HG03558 (cell line): ENCODE results near the gene VASH2.

Experiments
- ATAC-seq: cut with Tn5 transposase; IDR thresholded peaks from one replicate; pipeline ENCODE4 v1.9.1; 2021; ENCODE audit warnings: moderate number of reproducible peaks; ENCODE audit not compliant: unreplicated experiment; ENCODE audit errors: extremely low read depth

Gene VASH2

GRCh38 chr1:212928323-212929291 is 21.7 kb upstream of the VASH2 start:
- ATAC-seq = peak; percentile 62

- no peak for ATAC-seq
Observed at GRCh38 chr1:212930986-212931678, 19.2 kb upstream of the VASH2 start.

GRCh38 chr1:212933815-212934471 is 16.4 kb upstream of the VASH2 start:
- ATAC-seq = no peak

- ATAC-seq = no peak
Observed at GRCh38 chr1:212935387-212935981, 14.9 kb upstream of the VASH2 start.

GRCh38 chr1:212937034-212937433 is 13.3 kb upstream of the VASH2 start:
- no peak for ATAC-seq

- no peak for ATAC-seq
Observed at GRCh38 chr1:212938846-212939245, 11.5 kb upstream of the VASH2 start.

- no peak for ATAC-seq
Observed at GRCh38 chr1:212941452-212941851, 8.9 kb upstream of the VASH2 start.

- no peak for ATAC-seq
Observed at GRCh38 chr1:212942679-212943392, 7.5 kb upstream of the VASH2 start.

- ATAC-seq = no peak
Observed at GRCh38 chr1:212943393-212943710, 7.0 kb upstream of the VASH2 start.

- ATAC-seq = no peak
Observed at GRCh38 chr1:212944229-212944901, 6.0 kb upstream of the VASH2 start.

GRCh38 chr1:212945056-212945455 is 5.3 kb upstream of the VASH2 start:
- no peak for ATAC-seq

GRCh38 chr1:212945463-212946160 is 4.7 kb upstream of the VASH2 start:
- ATAC-seq = no peak

GRCh38 chr1:212946872-212947271 is 3.5 kb upstream of the VASH2 start:
- no peak for ATAC-seq

- ATAC-seq = no peak
Observed at GRCh38 chr1:212949771-212950170, 570 bp upstream of the VASH2 start.

- ATAC-seq = no peak
Observed at GRCh38 chr1:212951126-212951946, 995 bp downstream of the VASH2 start.

- ATAC-seq = no peak
Observed at GRCh38 chr1:212951947-212952640, 1.8 kb downstream of the VASH2 start.

- ATAC-seq = no peak
Observed at GRCh38 chr1:212952641-212952976, 2.3 kb downstream of the VASH2 start.

- ATAC-seq = no peak
Observed at GRCh38 chr1:212953321-212953720, 3.0 kb downstream of the VASH2 start.
